GM18526 (cell line): ENCODE results near the gene NOS1.

Source experiments
- POLR2A ChIP-seq: IDR thresholded peaks from 3 replicates; pipeline ENCODE4 v1.6.1; 2011; ENCODE audit not compliant: insufficient read length; ENCODE audit errors: extremely low read depth

NOS1 gene

GRCh38 chr12:117347588-117347987 lies 13.8 kb downstream of the NOS1 start:
- TF ChIP-seq POLR2A = no peak

DNA sequence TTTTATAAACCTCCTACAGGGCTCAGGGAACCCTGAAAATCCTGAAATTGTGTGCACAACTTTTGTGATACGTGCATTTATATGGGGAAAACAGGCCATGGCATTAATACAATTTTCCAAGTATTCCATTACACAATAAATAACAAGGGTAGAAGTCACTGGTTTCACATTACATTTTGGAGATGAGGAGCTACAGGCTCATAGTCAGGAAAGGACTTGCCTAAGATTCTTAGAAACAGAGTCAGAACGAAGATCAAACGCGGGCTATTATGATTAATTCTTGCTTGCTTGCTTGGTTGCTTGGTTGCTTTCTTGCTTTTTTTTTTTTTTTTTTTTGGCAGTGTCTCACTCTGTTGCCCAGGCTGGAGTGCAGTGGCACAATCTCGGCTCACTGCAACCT lies 16.7 kb downstream of the NOS1 start:
- no peak for TF ChIP-seq POLR2A

GRCh38 chr12:117343849-117344248 lies 17.6 kb downstream of the NOS1 start:
- no peak for TF ChIP-seq POLR2A

- no peak for TF ChIP-seq POLR2A
Measured at GRCh38 chr12:117343296-117343695, 18.1 kb downstream of the NOS1 start.

- no peak for TF ChIP-seq POLR2A
Measured at GRCh38 chr12:117342682-117343081, 18.7 kb downstream of the NOS1 start.

GRCh38 chr12:117342247-117342646 lies 19.2 kb downstream of the NOS1 start:
- TF ChIP-seq POLR2A = no peak

- TF ChIP-seq POLR2A = no peak
Measured at GRCh38 chr12:117339104-117339503, 22.3 kb downstream of the NOS1 start.

GRCh38 chr12:117334855-117335587 lies 26.4 kb downstream of the NOS1 start:
- TF ChIP-seq POLR2A = no peak

- TF ChIP-seq POLR2A = no peak
Measured at GRCh38 chr12:117334051-117334450, 27.4 kb downstream of the NOS1 start.

GRCh38 chr12:117333331-117333881 lies 28.0 kb downstream of the NOS1 start:
- no peak for TF ChIP-seq POLR2A

DNA sequence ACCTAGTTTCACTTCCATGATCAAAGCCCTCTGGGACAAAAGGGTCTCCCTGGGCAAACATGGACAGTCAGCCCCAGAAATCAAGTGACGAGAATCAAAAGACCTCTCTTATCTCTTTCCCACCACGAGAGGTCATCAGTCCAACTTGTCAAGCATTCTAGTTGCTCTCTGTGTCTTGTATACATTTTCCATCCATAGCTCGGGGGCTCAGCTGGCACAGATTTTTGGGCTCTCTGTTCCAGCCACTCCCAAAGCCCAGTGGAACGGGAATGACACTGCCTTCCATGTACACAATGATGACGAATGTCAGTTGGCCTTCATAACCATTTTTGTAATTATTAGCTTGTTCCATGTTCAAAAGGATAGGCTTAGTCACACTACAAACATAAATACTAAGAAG lies 29.7 kb downstream of the NOS1 start:
- TF ChIP-seq POLR2A = no peak

DNA sequence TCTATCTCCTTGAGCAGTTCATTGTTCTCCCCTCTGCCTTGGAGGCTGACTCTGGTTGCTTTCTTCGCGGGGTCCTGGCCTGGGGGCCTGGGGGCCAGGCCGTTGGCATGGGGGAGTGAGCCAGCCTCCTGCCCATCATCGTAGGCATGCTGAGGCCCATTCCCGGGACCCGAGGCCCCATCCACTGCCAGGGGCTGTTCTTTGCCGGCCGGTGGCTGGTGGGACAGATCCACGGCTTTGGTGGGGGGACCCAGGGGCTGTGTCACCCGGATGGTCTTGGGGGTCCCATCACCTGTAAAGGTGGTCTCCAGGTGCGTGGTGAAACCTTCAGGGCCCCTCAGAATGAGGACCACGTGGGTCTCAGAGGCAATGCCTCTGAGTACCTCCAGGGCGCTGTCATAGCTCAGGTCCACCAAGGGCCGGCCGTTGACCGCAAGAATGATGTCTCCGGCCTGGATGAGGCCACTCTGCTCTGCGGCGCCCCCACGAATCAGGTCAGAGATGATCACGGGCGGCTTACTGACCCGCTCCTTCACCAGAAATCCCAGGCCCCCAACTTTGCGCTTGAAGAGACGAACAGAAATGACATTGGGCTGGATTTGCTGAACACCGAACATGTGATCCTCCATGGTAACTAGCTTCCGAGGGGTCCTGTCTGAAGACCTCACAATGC lies 30.8 kb downstream of the NOS1 start:
- no peak for TF ChIP-seq POLR2A

- TF ChIP-seq POLR2A = no peak
Measured at GRCh38 chr12:117329756-117330155, 31.7 kb downstream of the NOS1 start.

GRCh38 chr12:117328556-117329100 lies 32.8 kb downstream of the NOS1 start:
- no peak for TF ChIP-seq POLR2A

- no peak for TF ChIP-seq POLR2A
Measured at GRCh38 chr12:117322428-117322827, 39.0 kb downstream of the NOS1 start.

DNA sequence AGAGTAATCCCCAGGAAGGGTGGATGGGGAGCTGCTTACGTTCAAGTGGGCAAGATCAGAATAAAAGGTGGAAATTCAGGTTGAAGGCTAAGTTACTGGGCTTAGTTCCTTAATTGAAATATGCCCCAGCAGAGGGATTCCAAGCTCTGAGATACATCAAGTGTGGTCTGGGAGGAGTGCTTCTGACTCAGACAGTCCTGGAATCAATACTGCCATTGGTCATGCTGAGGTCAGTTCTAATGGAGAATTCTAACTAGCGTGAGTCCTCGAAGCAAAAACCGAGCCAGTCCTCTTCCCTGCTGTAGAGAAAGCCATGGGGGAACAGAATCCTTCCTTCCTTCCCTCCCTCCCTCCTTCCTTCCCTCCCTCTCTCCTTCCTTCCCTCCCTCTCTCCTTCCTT lies 39.9 kb downstream of the NOS1 start:
- no peak for TF ChIP-seq POLR2A

- no peak for TF ChIP-seq POLR2A
Measured at GRCh38 chr12:117318591-117318990, 42.8 kb downstream of the NOS1 start.

GRCh38 chr12:117316336-117316735 lies 45.1 kb downstream of the NOS1 start:
- no peak for TF ChIP-seq POLR2A
